Prostate gland (tissue), 2 donors: ENCODE data around the gene CPD.

Experiments
- POLR2A ChIP-seq: fragments of 450-650 bp; IDR thresholded peaks from one replicate; pipeline ENCODE4 v1.6.1; 2016; ENCODE audit warnings: antibody characterized with exemption, mild to moderate bottlenecking
- TF ChIP-seq, protein P1 (sequence below), 4 experiments: fragments of 200-600 bp in 2 of 4; fragments of 450-650 bp in 2 of 4; sonication (generic) in 2 of 4; IDR thresholded peaks; 1 replicate in 3 of 4; 2 replicates in 1 of 4; pipeline ENCODE4 v1.5.1; 2016 to 2019; ENCODE audit warnings: antibody characterized with exemption in 4 of 4, mild to moderate bottlenecking in 2 of 4, moderate library complexity in 2 of 4

DNA sequence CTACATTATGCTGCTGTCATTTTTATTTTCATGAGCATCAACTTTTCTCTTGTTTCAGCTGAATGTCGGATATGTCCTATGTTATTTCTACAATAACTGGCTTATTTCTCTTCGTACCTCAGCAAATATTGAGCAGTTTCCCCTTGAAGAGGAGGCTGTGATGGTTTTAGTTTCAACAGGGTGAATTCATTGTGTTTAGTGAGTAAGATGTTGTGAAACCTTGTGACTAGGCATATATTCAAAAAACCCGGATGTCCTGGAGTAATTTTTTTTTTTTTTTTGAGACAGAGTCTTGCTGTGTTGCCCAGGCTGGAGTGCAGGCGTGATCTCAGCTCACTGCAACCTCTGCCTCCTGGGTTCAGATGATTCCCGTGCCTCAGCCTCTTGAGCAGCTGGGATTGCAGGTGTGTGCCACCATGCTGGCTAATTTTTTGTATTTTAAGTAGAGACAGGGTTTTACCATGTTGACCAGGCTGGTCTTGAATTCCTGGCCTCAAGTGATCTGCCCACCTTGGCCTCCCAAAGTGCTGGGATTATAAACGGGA is 11.1 kb downstream of the CPD start:
- TF ChIP-seq, protein P1, sequence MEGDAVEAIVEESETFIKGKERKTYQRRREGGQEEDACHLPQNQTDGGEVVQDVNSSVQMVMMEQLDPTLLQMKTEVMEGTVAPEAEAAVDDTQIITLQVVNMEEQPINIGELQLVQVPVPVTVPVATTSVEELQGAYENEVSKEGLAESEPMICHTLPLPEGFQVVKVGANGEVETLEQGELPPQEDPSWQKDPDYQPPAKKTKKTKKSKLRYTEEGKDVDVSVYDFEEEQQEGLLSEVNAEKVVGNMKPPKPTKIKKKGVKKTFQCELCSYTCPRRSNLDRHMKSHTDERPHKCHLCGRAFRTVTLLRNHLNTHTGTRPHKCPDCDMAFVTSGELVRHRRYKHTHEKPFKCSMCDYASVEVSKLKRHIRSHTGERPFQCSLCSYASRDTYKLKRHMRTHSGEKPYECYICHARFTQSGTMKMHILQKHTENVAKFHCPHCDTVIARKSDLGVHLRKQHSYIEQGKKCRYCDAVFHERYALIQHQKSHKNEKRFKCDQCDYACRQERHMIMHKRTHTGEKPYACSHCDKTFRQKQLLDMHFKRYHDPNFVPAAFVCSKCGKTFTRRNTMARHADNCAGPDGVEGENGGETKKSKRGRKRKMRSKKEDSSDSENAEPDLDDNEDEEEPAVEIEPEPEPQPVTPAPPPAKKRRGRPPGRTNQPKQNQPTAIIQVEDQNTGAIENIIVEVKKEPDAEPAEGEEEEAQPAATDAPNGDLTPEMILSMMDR (IDR thresholded peaks at IDR 0.05): no peak
- no peak for TF ChIP-seq POLR2A
